Breast epithelium (tissue), 3 donors: ENCODE results near the gene RBPMS2.

Experiments used
- POLR2A ChIP-seq: fragments of 450-650 bp; IDR thresholded peaks from one replicate; pipeline ENCODE4 v1.6.1; 2016; ENCODE audit warnings: antibody characterized with exemption, mild to moderate bottlenecking, moderate library complexity
- POLR2AphosphoS5 ChIP-seq, 3 donors: sonication (generic); formaldehyde crosslinking; IDR thresholded peaks; one replicate each; pipeline ENCODE4 v1.6.1; 2017; ENCODE audit warnings: antibody characterized with exemption in 3 of 3
- TF ChIP-seq, protein P1 (sequence below), 3 donors: fragments of 450-650 bp; IDR thresholded peaks; one replicate each; pipeline ENCODE4 v1.5.1; 2016 to 2017; ENCODE audit warnings: antibody characterized with exemption in 3 of 3, mild to moderate bottlenecking in 3 of 3, moderate library complexity in 3 of 3

DNA sequence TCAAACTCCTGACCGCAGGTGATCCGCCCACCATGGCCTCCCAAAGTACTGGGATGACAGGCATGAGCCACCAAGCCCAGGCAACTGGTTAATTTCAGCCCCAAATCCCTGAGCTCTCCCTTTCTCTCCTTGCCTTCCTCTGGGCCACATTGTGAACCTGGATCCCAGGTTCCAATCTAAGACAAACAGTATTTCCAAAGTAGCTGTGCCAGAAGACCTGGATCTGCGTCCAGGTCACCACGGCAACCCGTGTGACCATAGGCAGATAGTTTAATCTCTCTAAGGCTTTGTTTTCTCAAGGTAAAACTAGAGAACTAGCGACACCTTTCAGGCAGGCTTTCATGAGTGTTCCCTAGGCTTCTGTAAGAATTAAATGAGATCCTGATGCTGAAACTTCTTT is 5.9 kb upstream of the RBPMS2 start:
- TF ChIP-seq, protein P1, sequence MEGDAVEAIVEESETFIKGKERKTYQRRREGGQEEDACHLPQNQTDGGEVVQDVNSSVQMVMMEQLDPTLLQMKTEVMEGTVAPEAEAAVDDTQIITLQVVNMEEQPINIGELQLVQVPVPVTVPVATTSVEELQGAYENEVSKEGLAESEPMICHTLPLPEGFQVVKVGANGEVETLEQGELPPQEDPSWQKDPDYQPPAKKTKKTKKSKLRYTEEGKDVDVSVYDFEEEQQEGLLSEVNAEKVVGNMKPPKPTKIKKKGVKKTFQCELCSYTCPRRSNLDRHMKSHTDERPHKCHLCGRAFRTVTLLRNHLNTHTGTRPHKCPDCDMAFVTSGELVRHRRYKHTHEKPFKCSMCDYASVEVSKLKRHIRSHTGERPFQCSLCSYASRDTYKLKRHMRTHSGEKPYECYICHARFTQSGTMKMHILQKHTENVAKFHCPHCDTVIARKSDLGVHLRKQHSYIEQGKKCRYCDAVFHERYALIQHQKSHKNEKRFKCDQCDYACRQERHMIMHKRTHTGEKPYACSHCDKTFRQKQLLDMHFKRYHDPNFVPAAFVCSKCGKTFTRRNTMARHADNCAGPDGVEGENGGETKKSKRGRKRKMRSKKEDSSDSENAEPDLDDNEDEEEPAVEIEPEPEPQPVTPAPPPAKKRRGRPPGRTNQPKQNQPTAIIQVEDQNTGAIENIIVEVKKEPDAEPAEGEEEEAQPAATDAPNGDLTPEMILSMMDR (IDR thresholded peaks at IDR 0.05), result no peak
- TF ChIP-seq POLR2A (no peak), POLR2AphosphoS5 (IDR thresholded peaks at IDR 0.05) (no peak)
